GM21526 (cell line): ENCODE measurements around the gene DDX31.
A peak's percentile ranks its signal among the peaks of the same experiment; 100 is the strongest.

Experiments used
- ATAC-seq: cut with Tn5 transposase; IDR thresholded peaks from one replicate; pipeline ENCODE4 v1.9.1; 2021; ENCODE audit warnings: moderate library complexity; ENCODE audit not compliant: unreplicated experiment, low FRiP score

Gene DDX31

GRCh38 chr9:132674485-132674884 is 4.7 kb upstream of the DDX31 start:
- ATAC-seq: no peak

DNA sequence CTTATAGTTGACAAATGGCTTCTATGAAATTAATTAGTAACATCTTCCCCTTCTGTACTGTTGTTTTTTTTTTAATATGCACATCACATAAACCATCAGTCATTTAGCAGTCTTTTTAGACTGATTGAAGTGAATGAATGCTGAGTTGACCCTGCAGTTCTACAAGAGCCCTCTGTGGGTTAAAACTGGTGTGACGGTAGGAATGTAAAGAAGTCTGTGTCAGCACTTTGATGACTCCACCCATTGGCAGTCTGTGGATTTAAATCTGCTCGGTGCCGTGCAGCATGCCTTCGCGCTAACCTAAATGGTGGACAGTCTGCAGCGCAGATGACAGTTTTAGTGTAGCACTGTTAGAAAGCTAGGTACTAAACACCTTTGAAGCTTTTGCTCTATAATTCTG is 3.6 kb upstream of the DDX31 start:
- ATAC-seq: no peak

GRCh38 chr9:132672413-132672690 is 2.6 kb upstream of the DDX31 start:
- ATAC-seq: no peak

GRCh38 chr9:132671620-132672412 is 2.0 kb upstream of the DDX31 start:
- no peak for ATAC-seq

GRCh38 chr9:132670457-132671391 is 941 bp upstream of the DDX31 start, which contains the start of gene GTF3C4:
Gene GTF3C4, plus strand, starts transcription at chr9:132670464. Its CDS starts 135 bp downstream, at chr9:132670599.
- ATAC-seq: peak; percentile 28

DNA sequence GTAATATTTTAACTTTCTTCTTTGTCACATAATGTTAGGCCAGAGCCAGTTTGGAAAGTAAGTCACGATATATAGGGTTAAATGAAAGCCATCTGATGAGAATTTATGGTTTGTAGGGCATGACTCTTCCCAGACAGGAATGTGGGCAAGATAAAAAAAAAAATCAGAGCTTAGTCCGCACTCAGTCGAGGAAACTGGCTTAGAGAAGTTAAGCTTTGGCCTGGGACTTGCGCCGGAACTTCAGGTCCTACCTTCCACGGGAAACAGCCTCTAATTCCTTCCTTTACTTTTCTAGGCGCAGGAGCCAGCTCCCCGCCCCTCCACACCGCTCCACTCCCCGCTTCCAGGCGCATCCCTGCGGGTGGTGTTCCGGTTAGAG is 475 bp downstream of the DDX31 start:
- no peak for ATAC-seq

GRCh38 chr9:132663851-132664250 is 5.9 kb downstream of the DDX31 start:
- ATAC-seq: no peak

- no peak for ATAC-seq
Observed at GRCh38 chr9:132663117-132663516, 6.7 kb downstream of the DDX31 start.

DNA sequence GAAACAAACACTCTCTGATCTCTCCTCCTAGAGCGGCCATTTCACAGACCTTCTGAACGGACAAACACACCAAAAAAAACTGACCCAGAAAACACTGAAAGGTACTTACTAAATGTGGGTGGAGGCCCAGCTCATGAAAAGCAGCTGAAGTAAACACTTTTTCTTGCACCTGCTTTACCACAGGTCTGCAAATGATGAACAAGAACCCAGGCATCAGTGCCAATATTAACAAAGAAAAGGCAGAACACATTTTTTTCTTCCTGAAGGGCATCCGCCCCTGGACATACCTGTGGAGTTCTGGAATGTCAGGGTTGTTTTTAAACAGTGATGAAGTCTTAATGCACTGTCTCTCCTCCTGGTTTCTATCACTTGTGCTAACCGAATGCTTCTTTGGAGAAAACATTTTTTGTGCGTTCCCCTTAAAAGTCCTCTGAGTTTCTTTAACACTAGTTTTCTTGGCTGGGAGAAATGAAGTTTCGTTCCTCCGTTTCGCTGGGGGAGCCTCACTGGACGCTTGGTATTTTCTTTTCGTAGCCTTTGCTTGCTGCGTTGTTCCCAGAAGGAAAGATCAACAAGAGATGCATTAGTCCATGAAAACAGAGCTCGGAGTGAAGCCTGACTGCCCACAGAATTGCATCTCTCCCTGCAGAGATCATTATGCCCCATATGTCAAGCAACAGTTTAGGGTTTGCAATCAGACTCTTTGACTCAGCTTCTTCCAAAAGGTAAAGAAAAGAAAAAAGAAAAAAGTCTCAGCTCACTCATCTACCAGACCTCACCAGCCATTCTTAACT is 7.4 kb downstream of the DDX31 start:
- ATAC-seq: no peak

- no peak for ATAC-seq
Observed at GRCh38 chr9:132656299-132656698, 13.5 kb downstream of the DDX31 start.

DNA sequence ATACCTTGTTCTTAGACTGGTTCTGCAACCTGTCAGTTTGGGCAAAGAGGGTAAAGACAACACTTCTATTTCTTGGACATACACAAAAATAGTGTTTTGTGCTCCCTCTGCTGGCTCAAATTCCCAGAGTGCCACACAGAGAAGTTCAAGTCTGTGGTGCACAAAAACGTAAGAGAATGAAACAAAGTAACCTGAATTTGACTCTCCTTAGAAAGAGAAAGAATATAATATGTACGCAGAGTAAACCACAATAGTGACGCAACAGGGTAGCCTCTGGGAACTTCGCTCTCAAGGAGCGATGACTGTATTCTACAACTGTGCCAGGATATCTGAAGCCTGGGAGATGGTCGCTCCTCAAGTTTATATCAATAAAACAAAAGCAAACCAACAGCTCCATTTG is 18.5 kb downstream of the DDX31 start:
- no peak for ATAC-seq

GRCh38 chr9:132648685-132649084 is 21.1 kb downstream of the DDX31 start:
- no peak for ATAC-seq

DNA sequence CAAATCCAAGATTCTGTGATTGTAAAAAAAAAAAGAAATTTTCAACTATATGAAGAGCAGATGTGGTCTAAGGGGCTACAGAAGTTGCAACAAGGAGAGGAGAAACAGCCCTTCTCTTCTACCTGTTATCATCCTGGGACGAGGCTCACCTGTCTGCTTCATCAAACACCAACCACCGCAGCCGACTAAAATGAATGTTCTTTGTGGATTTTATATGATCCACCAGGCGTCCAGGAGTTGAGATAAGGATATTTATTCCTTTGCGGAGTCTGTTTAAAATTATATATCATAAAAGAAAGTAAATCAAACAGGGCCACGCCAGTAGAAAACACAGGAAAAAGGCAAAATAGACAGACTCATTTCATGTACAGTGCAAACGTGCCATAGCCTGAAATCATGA is 21.5 kb downstream of the DDX31 start:
- no peak for ATAC-seq

DNA sequence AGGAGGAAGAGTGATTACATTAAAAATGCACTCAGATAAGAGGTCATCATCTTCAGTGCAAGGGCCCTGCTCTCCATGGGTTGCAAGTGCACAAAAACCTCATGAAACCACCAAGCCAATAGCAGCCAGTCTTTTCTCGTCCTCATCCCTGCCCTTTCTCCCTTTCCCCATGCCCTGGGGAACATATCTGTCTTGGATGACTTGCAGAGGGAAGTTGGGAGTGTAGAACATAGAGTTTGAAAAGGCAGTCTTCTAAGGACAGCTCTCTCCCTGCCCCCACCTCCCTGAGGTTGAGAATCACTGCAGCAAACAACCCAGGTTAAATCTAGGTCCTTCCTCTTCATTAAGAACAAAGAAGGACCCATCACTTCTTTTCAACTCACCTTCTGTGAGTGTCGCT is 22.0 kb downstream of the DDX31 start:
- no peak for ATAC-seq

DNA sequence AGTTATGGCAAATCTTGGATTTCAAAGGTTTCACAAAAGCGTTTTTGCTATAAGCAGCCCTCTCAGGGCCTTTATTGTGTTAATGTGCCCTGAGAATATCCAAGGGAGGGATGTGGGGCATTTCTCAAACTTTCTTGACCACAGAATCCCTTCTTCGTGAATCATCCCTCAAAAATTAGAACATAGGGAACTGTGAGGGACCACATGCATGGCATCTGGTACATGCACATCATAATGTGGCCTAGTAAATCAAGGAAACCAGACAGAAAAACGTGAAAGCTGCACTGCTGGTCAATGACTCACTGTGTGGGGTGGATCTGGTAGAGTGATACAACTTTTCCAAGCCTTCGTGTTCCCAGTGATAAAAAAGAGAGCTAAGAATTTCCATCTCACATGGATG is 22.4 kb downstream of the DDX31 start:
- no peak for ATAC-seq

GRCh38 chr9:132646726-132647125 is 23.1 kb downstream of the DDX31 start:
- ATAC-seq: no peak

DNA sequence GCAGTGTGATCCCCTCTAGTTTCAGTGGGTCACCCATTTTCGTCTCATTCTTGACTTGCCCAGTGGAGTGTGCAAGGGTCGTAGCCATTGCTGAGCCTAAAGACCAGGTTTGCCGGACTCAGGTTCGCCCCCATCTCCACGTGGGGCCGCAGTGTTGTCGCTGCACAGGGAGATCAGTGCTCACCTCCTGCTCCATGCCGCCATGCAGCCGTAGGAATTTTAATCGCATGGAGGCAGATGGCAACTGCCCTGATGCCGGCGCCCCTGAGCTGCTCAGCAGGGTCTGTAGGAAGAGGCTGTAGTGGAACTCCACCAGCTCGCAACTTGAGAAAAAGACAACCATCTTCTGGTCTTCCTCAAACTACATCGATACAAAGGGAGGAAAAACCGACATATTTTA is 24.1 kb downstream of the DDX31 start:
- ATAC-seq: no peak

- no peak for ATAC-seq
Observed at GRCh38 chr9:132645306-132645705, 24.5 kb downstream of the DDX31 start.

DNA sequence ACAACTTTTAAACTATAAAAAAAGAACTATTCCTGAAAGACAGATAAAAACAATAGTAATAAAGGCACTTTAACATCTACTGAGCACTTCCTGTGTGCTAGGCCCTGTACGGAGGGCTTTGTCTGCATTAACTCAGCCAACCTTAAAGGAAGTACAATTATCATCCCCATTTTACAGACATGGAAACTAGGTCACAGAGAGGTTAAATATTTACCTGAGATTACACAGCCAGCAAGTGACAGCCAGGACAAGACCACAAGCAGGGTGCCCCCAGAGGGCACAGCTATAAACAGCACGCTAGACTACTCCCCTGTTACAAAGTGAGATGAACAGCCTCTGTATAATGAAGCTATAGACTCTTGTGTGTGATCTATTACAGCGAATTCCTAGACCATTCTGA is 25.5 kb downstream of the DDX31 start:
- no peak for ATAC-seq

DNA sequence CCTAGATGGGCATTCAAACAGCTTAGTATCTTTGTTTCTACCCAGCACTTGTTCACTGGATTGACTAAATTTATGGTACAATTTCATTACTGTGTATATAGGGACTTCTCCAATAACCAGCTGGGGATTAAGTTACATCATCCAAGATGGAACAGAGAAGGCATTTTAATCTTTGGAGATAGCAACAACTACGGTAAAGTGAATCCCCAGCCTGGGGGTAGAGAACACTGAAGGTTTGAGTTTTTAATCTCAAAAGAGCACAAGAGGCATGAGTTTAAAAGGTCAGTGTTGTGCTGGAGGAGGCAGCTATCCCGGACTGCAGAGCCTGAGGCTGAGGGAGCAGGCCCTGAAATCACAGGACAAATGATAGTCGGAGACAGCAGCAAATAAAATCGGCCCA is 28.6 kb downstream of the DDX31 start:
- no peak for ATAC-seq

GRCh38 chr9:132639322-132639721 is 30.5 kb downstream of the DDX31 start:
- no peak for ATAC-seq
